RWPE2 (cell line): ENCODE measurements around the gene CACNA2D2.

Experiments used
- ATAC-seq: fragments of 200-7000 bp; cut with Tn5 transposase; 3 replicates; pipeline ENCODE4 v1.9.1; 2021; ENCODE audit warnings: low read depth
- DNase-seq: peaks from one replicate; pipeline ENCODE4 v3.0.0-alpha.2; 2020; ENCODE audit warnings: low spot score
- H3K27ac ChIP-seq: fragments of 450-650 bp; 2 replicates; pipeline ENCODE4 v1.5.1; 2017; ENCODE audit warnings: mild to moderate bottlenecking; ENCODE audit not compliant: poor library complexity, severe bottlenecking
- H3K27me3 ChIP-seq: fragments of 250-450 bp; sonication (Bioruptor Pico); 2 replicates; pipeline ENCODE4 v1.5.1; 2021; ENCODE audit warnings: mild to moderate bottlenecking, moderate library complexity; ENCODE audit not compliant: insufficient read depth, poor library complexity, severe bottlenecking
- H3K36me3 ChIP-seq: fragments of 250-450 bp; sonication (Bioruptor Pico); 2 replicates; pipeline ENCODE4 v1.5.1; 2020; ENCODE audit warnings: low read depth, mild to moderate bottlenecking, moderate library complexity
- H3K4me1 ChIP-seq: fragments of 250-450 bp; sonication (Bioruptor Pico); 2 replicates; pipeline ENCODE4 v1.5.1; 2021; ENCODE audit warnings: mild to moderate bottlenecking, moderate library complexity; ENCODE audit not compliant: insufficient read depth, poor library complexity, severe bottlenecking
- H3K4me3 ChIP-seq: fragments of 250-450 bp; sonication (Bioruptor Pico); 2 replicates; pipeline ENCODE4 v1.5.1; 2021; ENCODE audit warnings: mild to moderate bottlenecking, moderate library complexity; ENCODE audit not compliant: severe bottlenecking
- H3K9me3 ChIP-seq: fragments of 250-450 bp; sonication (Bioruptor Pico); 2 replicates; pipeline ENCODE4 v1.5.1; 2021; ENCODE audit warnings: mild to moderate bottlenecking, moderate library complexity; ENCODE audit not compliant: severe bottlenecking
- CTCF ChIP-seq: fragments of 450-650 bp; IDR thresholded peaks from one replicate; pipeline ENCODE4 v1.5.1; 2017; ENCODE audit warnings: mild to moderate bottlenecking, moderate library complexity; ENCODE audit not compliant: poor library complexity, severe bottlenecking

Gene CACNA2D2

GRCh38 chr3:50383750-50384149, 119.7 kb downstream of the CACNA2D2 start:
- no peaks in the 10 kb centered on the region for H3K4me1 ChIP-seq
- H3K4me3 ChIP-seq: no peak overlapping the region
- H3K27ac ChIP-seq: no peak overlapping the region
- ATAC-seq (peak; percentile 37; the same call in 1 of the 3 replicates), DNase-seq (no peak)
- no peak for TF ChIP-seq CTCF
- no peaks in the 10 kb centered on the region for H3K36me3 ChIP-seq
- no peaks in the 10 kb centered on the region for H3K9me3 ChIP-seq
- no peaks in the 10 kb centered on the region for H3K27me3 ChIP-seq

GRCh38 chr3:50382722-50383121, 120.7 kb downstream of the CACNA2D2 start:
- no peak for ATAC-seq
- no peaks in the 10 kb centered on the region for H3K4me1 ChIP-seq
- no peaks in the 10 kb centered on the region for H3K27me3 ChIP-seq
- DNase-seq: no peak
- no peak overlapping the region for H3K27ac ChIP-seq
- H3K4me3 ChIP-seq: no peak overlapping the region
- no peaks in the 10 kb centered on the region for H3K9me3 ChIP-seq
- TF ChIP-seq CTCF: no peak
- no peaks in the 10 kb centered on the region for H3K36me3 ChIP-seq

- no peaks in the 10 kb centered on the region for H3K4me1 ChIP-seq
- no peak for DNase-seq
- H3K27ac ChIP-seq: no peak overlapping the region
- ATAC-seq: no peak
- no peaks in the 10 kb centered on the region for H3K27me3 ChIP-seq
- H3K9me3 ChIP-seq: no peaks in the 10 kb centered on the region
- H3K36me3 ChIP-seq: no peaks in the 10 kb centered on the region
- H3K4me3 ChIP-seq: no peak overlapping the region
- TF ChIP-seq CTCF: no peak
Measured at GRCh38 chr3:50381383-50381782, 122.1 kb downstream of the CACNA2D2 start.

GRCh38 chr3:50380405-50381085, 122.9 kb downstream of the CACNA2D2 start:
- Histone ChIP-seq H3K36me3 (no peaks in the 10 kb centered on the region), H3K4me3 (no peak overlapping the region), H3K4me1 (no peaks in the 10 kb centered on the region), H3K9me3 (no peaks in the 10 kb centered on the region), H3K27me3 (no peaks in the 10 kb centered on the region), H3K27ac (no peak overlapping the region)
- ATAC-seq (no peak), DNase-seq (no peak)
- no peak for TF ChIP-seq CTCF

GRCh38 chr3:50378757-50379156, 124.7 kb downstream of the CACNA2D2 start:
- DNase-seq (no peak), ATAC-seq (no peak)
- Histone ChIP-seq H3K36me3 (no peaks in the 10 kb centered on the region), H3K27ac (no peak overlapping the region), H3K4me3 (no peak overlapping the region), H3K4me1 (no peaks in the 10 kb centered on the region), H3K9me3 (no peaks in the 10 kb centered on the region), H3K27me3 (no peaks in the 10 kb centered on the region)
- no peak for TF ChIP-seq CTCF
